ENCODE results near the gene SLC27A3.

The SLC27A3 gene

GRCh38 chr1:153796786-153797659, 21.8 kb downstream of the SLC27A3 start:
- DNase-seq (ENCODE audit: low read depth) = peak; percentile 76
- H3K4me3 ChIP-seq (replicated peaks; ENCODE audit: low read depth, low read length) = no peak overlapping the region
- peak; percentile 78 for TF ChIP-seq CTCF (IDR thresholded peaks at IDR 0.05; ENCODE audit: low read length, missing control alignments)

- DNase-seq (ENCODE audit: low read depth) = no peak
- H3K4me3 ChIP-seq (replicated peaks; ENCODE audit: low read depth, low read length) = no peak overlapping the region
- no peak for TF ChIP-seq CTCF (IDR thresholded peaks at IDR 0.05; ENCODE audit: low read length, missing control alignments)
Measured at GRCh38 chr1:153798468-153798780, 23.2 kb downstream of the SLC27A3 start.

GRCh38 chr1:153799016-153799415, 23.8 kb downstream of the SLC27A3 start:
- no peak for DNase-seq (ENCODE audit: low read depth)
- no peak overlapping the region for H3K4me3 ChIP-seq (replicated peaks; ENCODE audit: low read depth, low read length)
- no peak for TF ChIP-seq CTCF (IDR thresholded peaks at IDR 0.05; ENCODE audit: low read length, missing control alignments)

- H3K4me3 ChIP-seq (replicated peaks; ENCODE audit: low read depth, low read length) = no peak overlapping the region
- TF ChIP-seq CTCF (IDR thresholded peaks at IDR 0.05; ENCODE audit: low read length, missing control alignments) = no peak
- DNase-seq (ENCODE audit: low read depth) = no peak
Measured at GRCh38 chr1:153799566-153800465, 24.6 kb downstream of the SLC27A3 start.

GRCh38 chr1:153800516-153800915, 25.3 kb downstream of the SLC27A3 start:
- no peak for TF ChIP-seq CTCF (IDR thresholded peaks at IDR 0.05; ENCODE audit: low read length, missing control alignments)
- no peak overlapping the region for H3K4me3 ChIP-seq (replicated peaks; ENCODE audit: low read depth, low read length)
- DNase-seq (ENCODE audit: low read depth) = no peak

GRCh38 chr1:153801028-153801625, 25.9 kb downstream of the SLC27A3 start:
- no peak overlapping the region for H3K4me3 ChIP-seq (replicated peaks; ENCODE audit: low read depth, low read length)
- DNase-seq (ENCODE audit: low read depth) = no peak
- no peak for TF ChIP-seq CTCF (IDR thresholded peaks at IDR 0.05; ENCODE audit: low read length, missing control alignments)
